HepG2 (cell line): ENCODE measurements around the gene C11orf68. TPM values are rescaled to one million over a fixed set of nuclear protein-coding genes. Genes with fewer than 3 reads are reported as not detected.

Experiments
- ATM ChIP-seq: fragments of 450-650 bp; IDR thresholded peaks from 2 replicates; pipeline ENCODE4 v1.7.1; 2017; ENCODE audit warnings: mild to moderate bottlenecking, borderline replicate concordance
- CTCF ChIP-seq: sonication (generic); formaldehyde crosslinking; IDR thresholded peaks from 2 replicates; pipeline ENCODE4 v1.5.0; 2020; ENCODE audit warnings: mild to moderate bottlenecking, missing genetic modification reagents, moderate library complexity
- DMTF1 ChIP-seq: sonication (generic); formaldehyde crosslinking; IDR thresholded peaks from 2 replicates; pipeline ENCODE4 v1.4.0; 2020; ENCODE audit warnings: mild to moderate bottlenecking, missing genetic modification reagents
- E2F5 ChIP-seq: sonication (generic); formaldehyde crosslinking; conservative IDR thresholded peaks from 2 replicates; pipeline ENCODE4 v1.4.0; 2020; ENCODE audit warnings: missing genetic modification reagents
- FOSL2 ChIP-seq: sonication (generic); formaldehyde crosslinking; IDR thresholded peaks from 2 replicates; pipeline ENCODE4 v1.4.0; 2020; ENCODE audit warnings: missing genetic modification reagents
- HOXA7 ChIP-seq: sonication (generic); formaldehyde crosslinking; IDR thresholded peaks from 2 replicates; pipeline ENCODE4 v1.8.1; 2022; ENCODE audit warnings: mild to moderate bottlenecking, missing genetic modification reagents, moderate library complexity
- TGIF2 ChIP-seq: IDR thresholded peaks from 2 replicates; pipeline ENCODE4 v1.6.1; 2016; ENCODE audit warnings: control low read depth, missing compliant biosample characterization
- THAP8 ChIP-seq: sonication (generic); formaldehyde crosslinking; IDR thresholded peaks from 2 replicates; pipeline ENCODE4 v1.5.1; 2020; ENCODE audit warnings: missing genetic modification reagents, mild to moderate bottlenecking, borderline replicate concordance
- ZBTB40 ChIP-seq, 2 experiments: fragments of 450-650 bp in 1 of 2; sonication (generic) in 1 of 2; formaldehyde crosslinking in 1 of 2; IDR thresholded peaks; 2 replicates each; pipeline versions ENCODE4 v1.6.1 to v1.8.0; 2016 to 2022; ENCODE audit warnings: antibody characterized with exemption in 1 of 2, mild to moderate bottlenecking in 1 of 2, missing genetic modification reagents in 1 of 2
- ZNF441 ChIP-seq: sonication (generic); formaldehyde crosslinking; IDR thresholded peaks from 2 replicates; pipeline ENCODE4 v1.7.0; 2021; ENCODE audit warnings: missing genetic modification reagents, borderline replicate concordance
- ZNF589 ChIP-seq: sonication (generic); formaldehyde crosslinking; conservative IDR thresholded peaks from 2 replicates; pipeline ENCODE4 v1.8.0; 2022; ENCODE audit warnings: mild to moderate bottlenecking, moderate library complexity, missing genetic modification reagents
- ZNF607 ChIP-seq: sonication (generic); formaldehyde crosslinking; IDR thresholded peaks from 2 replicates; pipeline ENCODE4 v1.5.1; 2020; ENCODE audit warnings: missing genetic modification reagents, mild to moderate bottlenecking, borderline replicate concordance
- polyA plus RNA-seq, 8 experiments: library from polyadenylated mRNA; depleted of rRNA in 3 of 8; stranded (reverse) in 7 of 8; unstranded in 1 of 8; fragments of >200 nt; fragmentation: Illumina TruSeq in 4 of 8; extraction: Trizol in 4 of 8; gene quantifications; 2 replicates each; pipeline versions ENCODE4 v1.2.1 to v1.2.3, GENCODE V29; 2011 to 2016; ENCODE audit warnings: low read depth in 4 of 8, missing spikeins in 1 of 8, mixed read lengths in 1 of 8; ENCODE audit not compliant: insufficient read depth in 1 of 8
- total RNA-seq, 5 experiments: library from RNA; depleted of rRNA; stranded (reverse); fragments of >200 nt; fragmentation: Illumina TruSeq; extraction: Trizol; gene quantifications; 2 replicates each; pipeline ENCODE4 v1.2.3, GENCODE V29; 2016; ENCODE audit warnings: low read depth in 1 of 5

The C11orf68 gene
- total and polyA plus RNA-seq, 2 of the 13 experiments (the other 11 are each of a cell fraction or from before 2014, with no cell fraction given), result 8.4 to 28.3 TPM

GRCh38 chr11:65911682-65912568, 6.9 kb downstream of the C11orf68 start (continued):
- no peak for TF ChIP-seq ZNF607
- TF ChIP-seq ZBTB40 (IDR thresholded peaks at IDR 0.05), result no peak
- 0 out of 2 replicates have a peak, but pooled peaks have one; percentile 16 for TF ChIP-seq ZBTB40 (CRISPR knock-in tag; IDR thresholded peaks at IDR 0.05)
- TF ChIP-seq TGIF2, result no peak
- TF ChIP-seq FOSL2 (CRISPR knock-in tag), result no peak
- TF ChIP-seq CTCF (CRISPR knock-in tag), result peak; percentile 53
- no peak for TF ChIP-seq THAP8 (CRISPR knock-in tag)
- TF ChIP-seq ZNF441 (CRISPR knock-in tag), result 0 out of 2 replicates have a peak, but pooled peaks have one; percentile 26
- TF ChIP-seq DMTF1 (CRISPR knock-in tag), result no peak
- TF ChIP-seq ATM, result no peak
- no peak for TF ChIP-seq ZNF589
- no peak for TF ChIP-seq HOXA7 (CRISPR knock-in tag)
- no peak for TF ChIP-seq E2F5 (CRISPR knock-in tag)
